SHP77 (cell line): Measurements from ENCODE around the gene COL2A1.

ENCODE experiments used
- DNase-seq, 2 experiments: peaks; one replicate each; lab custom pipeline; 2025; lab: John Stamatoyannopoulos, UW

The COL2A1 gene

DNA sequence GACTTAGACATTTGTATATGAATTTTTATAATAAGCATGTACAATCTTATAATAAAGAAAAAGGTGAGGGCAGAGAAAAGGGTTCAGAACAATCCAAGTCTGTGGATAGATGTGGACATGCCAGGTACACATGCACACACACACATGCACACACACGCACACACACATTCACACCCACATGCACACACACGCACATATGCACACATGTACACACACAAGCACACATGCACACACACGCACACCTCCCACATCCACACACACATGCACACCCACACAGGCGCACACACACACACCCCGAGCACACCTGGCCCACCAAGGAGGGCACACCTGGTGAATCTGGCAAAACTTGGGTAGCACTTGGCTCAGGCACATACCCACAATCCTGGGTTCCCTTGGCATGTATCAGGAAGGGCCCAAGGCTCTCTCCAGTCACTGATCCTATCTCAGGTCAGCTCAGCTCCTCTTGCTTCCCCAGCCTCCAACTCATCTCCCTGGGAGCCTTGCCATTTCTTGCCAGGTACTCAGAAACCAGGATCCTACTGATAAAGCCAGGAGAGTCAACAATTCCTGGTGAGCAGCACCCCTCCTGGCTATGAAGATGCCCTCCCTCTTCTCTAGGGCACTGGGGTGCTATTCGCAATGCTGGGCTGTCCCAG, 59.5 kb downstream of the COL2A1 start:
- DNase-seq, result no peak

- DNase-seq, result no peak
These were observed 60.5 kb downstream of the COL2A1 start for GRCh38 chr12:47943623-47944340.

GRCh38 chr12:47942614-47943225, 61.6 kb downstream of the COL2A1 start:
- no peak for DNase-seq

DNA sequence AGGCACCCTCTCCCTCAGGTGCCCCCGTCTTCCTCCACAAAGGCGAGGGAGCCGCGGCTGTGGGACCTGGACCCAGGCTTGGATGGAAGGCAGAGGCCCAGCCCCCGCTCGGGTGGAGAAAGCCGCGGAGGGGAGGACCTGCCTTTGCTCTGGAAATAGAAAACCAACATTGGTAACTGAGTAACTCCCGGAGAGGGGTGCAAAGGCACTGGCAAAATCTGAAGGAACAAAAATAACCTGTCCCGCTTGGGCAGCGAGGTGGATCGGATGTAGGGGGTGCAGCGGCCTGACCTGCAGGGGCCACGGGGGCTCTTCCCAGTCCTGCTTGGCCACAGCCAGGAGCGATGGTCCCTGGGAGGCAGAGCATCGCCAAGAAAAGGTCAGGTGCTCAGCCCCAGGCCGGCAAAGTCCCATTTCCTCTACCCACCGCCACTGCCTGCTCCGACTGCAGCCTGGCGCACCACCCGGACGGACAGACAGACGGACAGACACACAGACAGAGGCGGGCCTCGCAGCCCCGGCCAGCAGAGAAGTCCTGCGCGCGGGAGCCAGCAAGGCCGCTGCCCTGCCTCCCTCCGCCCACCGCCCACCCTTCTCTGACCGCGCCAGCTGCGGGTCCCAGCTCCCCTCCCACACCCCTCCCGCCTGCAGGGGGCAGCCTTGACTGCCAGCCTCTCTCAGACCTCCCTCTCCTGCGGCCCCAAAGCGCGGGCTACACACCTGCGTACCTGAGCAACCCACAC, 62.2 kb downstream of the COL2A1 start:
- no peak for DNase-seq

- no peak for DNase-seq
These were observed 62.8 kb downstream of the COL2A1 start for GRCh38 chr12:47941475-47941780.

- no peak for DNase-seq
These were observed 63.4 kb downstream of the COL2A1 start for GRCh38 chr12:47940773-47941474.

- no peak for DNase-seq
These were observed 65.2 kb downstream of the COL2A1 start for GRCh38 chr12:47939009-47939601.

DNA sequence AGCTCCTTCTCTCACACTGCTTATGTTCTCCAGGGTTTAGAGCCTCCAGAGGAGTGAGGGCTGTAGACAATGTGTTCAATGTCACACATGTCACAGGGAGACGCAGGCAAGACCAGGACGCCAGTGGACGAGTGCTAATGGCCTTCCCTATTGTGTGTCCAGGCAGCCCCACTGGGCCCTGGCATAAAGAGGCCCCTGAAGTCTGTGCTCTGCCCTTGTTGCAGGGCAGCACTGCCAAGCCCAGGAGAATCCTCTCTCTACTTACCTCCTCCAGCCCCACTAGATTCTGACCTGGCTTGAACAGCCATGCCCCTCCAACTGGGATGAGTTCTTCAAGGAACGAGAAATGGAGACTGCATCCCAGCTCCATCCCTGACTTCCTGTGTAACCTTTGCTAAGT, 65.7 kb downstream of the COL2A1 start:
- no peak for DNase-seq

GRCh38 chr12:47938093-47938492, 66.2 kb downstream of the COL2A1 start:
- no peak for DNase-seq

DNA sequence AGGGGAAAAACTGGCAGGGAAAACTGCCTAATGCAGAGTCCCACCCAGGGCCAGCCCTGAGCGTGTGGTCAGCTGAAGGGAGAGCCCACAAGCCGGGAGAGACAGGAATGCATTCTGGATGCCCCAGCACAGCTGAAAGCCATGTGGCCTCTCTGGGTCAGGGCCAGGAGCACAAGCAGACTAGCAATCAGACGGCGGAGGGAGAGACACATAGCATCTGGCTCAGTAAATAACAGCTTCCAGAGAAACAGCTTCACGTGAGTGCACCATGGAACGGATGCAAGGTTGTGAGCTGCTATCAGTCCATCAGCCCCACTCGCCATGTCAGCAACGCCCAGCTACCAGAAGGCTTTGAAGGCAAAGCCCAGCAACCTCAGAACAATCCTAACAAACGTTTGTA, 69.1 kb downstream of the COL2A1 start:
- no peak for DNase-seq

GRCh38 chr12:47931187-47931586, 73.1 kb downstream of the COL2A1 start:
- no peak for DNase-seq

- no peak for DNase-seq
These were observed 73.6 kb downstream of the COL2A1 start for GRCh38 chr12:47930634-47931033.

GRCh38 chr12:47927346-47927745, 76.9 kb downstream of the COL2A1 start:
- no peak for DNase-seq
